GM12873 (cell line): Measurements from ENCODE around the gene MAOA.

Experiments used
- TF ChIP-seq, protein P1 (sequence below): IDR thresholded peaks from 2 replicates; pipeline ENCODE4 v1.5.1; 2012; ENCODE audit warnings: low read depth, mild to moderate bottlenecking, moderate library complexity, low read length, control low read depth; ENCODE audit not compliant: insufficient read depth; ENCODE audit errors: missing control alignments

MAOA gene

DNA sequence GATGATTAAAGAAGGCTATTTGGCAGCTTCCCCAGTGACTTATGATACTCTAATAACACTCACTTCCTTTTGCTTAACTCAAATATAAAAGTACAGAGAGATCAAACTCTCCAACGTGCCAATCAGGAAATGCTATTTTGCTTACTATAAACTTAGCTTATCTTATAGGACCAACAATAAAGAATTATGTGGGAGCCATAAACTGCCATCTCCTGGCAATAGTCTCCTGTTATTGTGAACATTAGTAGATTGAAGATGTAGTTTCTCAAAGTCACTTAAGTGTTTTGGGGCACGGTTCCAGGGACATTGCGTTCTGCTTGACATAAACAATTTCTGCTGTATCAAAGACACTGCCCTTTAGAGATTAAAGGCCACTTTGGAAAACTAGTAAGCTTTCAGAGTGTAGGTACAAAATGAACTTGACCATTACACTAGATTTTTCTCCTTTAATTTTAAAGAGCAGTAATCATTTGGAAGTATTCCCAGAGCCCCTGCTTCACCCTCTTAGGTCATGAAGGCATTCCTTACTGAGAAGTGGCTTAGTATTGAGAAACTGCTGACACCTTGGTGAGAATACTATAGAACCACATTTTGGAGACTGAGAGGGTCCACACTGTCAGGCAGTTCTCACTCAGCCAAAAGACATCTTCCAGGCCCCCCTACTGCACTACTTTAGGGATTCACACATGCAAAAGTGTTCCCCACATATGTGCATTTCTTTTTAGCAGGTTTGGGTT, 51.9 kb downstream of the MAOA start:
- TF ChIP-seq, protein P1, sequence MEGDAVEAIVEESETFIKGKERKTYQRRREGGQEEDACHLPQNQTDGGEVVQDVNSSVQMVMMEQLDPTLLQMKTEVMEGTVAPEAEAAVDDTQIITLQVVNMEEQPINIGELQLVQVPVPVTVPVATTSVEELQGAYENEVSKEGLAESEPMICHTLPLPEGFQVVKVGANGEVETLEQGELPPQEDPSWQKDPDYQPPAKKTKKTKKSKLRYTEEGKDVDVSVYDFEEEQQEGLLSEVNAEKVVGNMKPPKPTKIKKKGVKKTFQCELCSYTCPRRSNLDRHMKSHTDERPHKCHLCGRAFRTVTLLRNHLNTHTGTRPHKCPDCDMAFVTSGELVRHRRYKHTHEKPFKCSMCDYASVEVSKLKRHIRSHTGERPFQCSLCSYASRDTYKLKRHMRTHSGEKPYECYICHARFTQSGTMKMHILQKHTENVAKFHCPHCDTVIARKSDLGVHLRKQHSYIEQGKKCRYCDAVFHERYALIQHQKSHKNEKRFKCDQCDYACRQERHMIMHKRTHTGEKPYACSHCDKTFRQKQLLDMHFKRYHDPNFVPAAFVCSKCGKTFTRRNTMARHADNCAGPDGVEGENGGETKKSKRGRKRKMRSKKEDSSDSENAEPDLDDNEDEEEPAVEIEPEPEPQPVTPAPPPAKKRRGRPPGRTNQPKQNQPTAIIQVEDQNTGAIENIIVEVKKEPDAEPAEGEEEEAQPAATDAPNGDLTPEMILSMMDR, result no peak

DNA sequence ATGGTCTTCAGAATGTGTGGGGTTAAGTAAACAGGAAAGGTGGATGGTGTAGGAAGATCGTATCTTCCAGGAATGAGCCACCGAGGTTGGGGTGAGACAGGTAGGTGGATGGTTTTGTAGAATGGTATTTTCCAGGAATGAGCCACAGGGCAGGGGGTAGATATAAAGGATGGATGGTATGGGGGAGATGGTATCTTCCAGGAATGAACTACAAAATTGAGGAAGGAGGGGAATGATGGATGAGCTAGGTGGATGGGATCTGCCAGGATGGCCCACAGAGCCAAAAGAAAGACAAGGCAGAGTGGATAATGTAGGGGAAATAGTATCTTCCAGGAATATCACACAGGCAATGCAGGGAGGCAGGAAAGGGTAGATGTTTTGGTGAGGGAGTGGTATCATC, 60.0 kb downstream of the MAOA start:
- TF ChIP-seq, protein P1, result no peak

DNA sequence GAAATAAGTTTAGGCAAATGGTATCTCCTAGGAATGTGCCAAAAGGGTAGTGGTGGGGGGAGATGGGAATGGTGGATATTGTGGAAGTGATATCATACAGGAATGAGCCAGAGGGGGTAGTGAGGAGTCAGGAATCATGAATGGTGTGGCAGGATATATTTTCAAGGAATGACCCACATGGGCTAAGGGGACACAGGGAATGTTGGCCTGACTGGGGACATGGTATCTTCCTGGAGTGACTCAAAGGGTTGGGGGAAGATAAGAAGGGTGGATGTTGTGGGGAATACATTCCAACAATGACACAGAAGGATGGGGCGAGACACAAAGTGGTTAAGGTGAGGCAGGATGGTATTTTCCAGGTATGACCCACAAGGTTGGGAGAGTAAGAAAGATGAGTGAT, 60.6 kb downstream of the MAOA start:
- TF ChIP-seq, protein P1, result no peak

DNA sequence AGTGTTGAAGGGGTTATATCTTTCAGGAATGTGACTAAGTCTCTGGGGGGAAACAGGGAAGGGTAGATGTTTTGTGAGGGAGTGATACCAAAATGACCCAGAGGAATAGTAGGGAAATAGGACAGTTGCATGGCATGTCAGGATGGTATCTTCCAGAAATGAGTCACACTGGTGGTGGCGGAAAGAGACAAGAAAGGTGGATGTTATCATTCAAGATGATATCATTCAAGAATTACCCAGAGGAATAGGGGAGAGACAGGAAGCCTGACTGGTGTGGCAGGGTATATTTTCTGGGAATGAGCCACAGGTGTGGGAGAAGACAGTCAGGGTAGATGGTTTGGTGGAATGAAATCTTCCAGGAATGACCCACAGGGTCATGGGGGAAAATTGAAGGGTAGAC, 61.1 kb downstream of the MAOA start:
- TF ChIP-seq, protein P1, result no peak

DNA sequence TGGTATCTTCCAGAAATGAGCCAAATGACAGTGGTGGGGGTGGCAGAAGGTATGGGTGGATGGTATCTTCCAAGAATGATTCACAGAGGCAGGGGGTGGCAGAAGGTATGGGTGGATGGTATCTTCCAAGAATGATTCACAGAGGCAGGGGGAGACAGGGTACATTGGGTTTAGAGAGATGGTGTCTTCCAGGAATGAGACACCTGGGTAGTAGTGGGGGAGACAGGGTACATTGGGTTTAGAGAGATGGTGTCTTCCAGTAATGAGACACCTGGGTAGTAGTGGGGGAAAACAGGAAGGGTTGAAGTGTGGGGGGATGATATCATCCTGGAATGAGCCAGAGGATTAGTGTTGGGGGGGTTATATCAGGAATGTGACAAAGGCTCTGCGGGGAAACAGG, 62.0 kb downstream of the MAOA start:
- TF ChIP-seq, protein P1, result no peak

DNA sequence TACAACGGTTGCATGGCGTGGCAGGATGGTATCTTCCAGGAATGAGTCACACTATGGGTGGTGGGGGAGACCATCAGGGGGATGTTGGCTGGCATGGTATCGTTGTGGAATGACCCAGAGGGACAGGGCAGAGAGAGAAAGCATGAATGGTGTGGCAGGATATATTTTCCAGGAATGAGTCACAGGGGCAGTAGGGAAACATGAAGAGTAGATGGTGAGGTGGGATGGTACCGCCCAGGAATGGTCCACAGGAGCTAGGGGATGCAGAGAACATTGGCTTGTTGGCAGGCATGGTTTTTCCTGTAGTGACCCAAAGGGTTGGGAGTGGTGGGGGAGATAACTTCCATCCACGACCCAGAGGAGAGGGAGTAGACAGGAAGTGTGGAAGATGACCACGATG, 62.4 kb downstream of the MAOA start:
- TF ChIP-seq, protein P1, result no peak

DNA sequence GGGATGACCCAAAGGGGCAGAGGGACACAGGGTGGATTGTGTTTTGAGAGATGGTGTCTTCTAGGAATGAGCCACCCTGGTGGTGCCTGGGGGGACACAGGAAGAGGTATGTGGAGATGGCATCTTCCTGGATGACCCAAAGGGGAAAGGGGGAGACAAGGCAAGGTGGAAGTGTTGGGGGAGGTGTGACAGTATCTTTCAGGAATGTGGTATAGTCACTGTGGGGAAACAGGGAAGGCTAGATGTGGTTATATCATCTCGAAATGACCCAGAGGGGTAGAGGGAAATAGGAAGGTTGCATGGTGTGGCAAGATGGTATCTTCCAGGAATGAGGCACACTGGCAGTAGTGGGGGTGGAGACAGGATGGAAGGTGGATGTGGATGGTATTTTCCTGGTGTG, 62.9 kb downstream of the MAOA start:
- TF ChIP-seq, protein P1, result no peak
